ENCODE measurements around the gene BPIFA1.

GRCh38 chr20:33272155-33272873 lies 36.5 kb downstream of the BPIFA1 start:
- TF ChIP-seq CTCF (IDR thresholded peaks at IDR 0.05; ENCODE audit: control extremely low read depth in 1 of 3, insufficient read depth in 1 of 3, low read depth in 1 of 3, low read length in 3 of 3) (no peak), BRCA1 (IDR thresholded peaks at IDR 0.05; ENCODE audit: low read depth, low read length) (no peak), POLR2A (IDR thresholded peaks at IDR 0.05; ENCODE audit: control extremely low read depth in 1 of 2, low read depth in 2 of 2, low read length in 2 of 2) (no peak), BACH1 (IDR thresholded peaks at IDR 0.05; ENCODE audit: low read length) (no peak), CHD1 (IDR thresholded peaks at IDR 0.05; ENCODE audit: low read depth, low read length) (no peak), POLR2AphosphoS5 (IDR thresholded peaks at IDR 0.05; ENCODE audit: low read depth, low read length) (no peak), FOSL1 (IDR thresholded peaks at IDR 0.05; ENCODE audit: insufficient read depth, low read depth, low read length) (no peak), YY1 (IDR thresholded peaks at IDR 0.05; ENCODE audit: low read depth, low read length) (no peak), TAF1 (IDR thresholded peaks at IDR 0.05; ENCODE audit: low read depth, low read length) (no peak), EP300 (IDR thresholded peaks at IDR 0.05; ENCODE audit: borderline replicate concordance in 1 of 2, low read depth in 2 of 2, low read length in 2 of 2) (no peak), MAX (IDR thresholded peaks at IDR 0.05) (no peak)
